Gastrocnemius medialis (tissue), 4 donors: ENCODE measurements around the gene NPNT.

Experiments used
- CTCF ChIP-seq, 5 experiments: fragments of 450-650 bp in 3 of 5; fragments of 200-600 bp in 2 of 5; sonication (generic) in 2 of 5; IDR thresholded peaks in 4 of 5; conservative IDR thresholded peaks in 1 of 5; 1 replicate in 4 of 5; 2 replicates in 1 of 5; pipeline ENCODE4 v1.5.1; 2016 to 2019; ENCODE audit warnings: antibody characterized with exemption in 5 of 5, mild to moderate bottlenecking in 3 of 5, moderate library complexity in 3 of 5
- POLR2A ChIP-seq, 2 donors: fragments of 450-650 bp; IDR thresholded peaks; one replicate each; pipeline ENCODE4 v1.6.1; 2017; ENCODE audit warnings: antibody characterized with exemption in 2 of 2, mild to moderate bottlenecking in 2 of 2, moderate library complexity in 2 of 2

GRCh38 chr4:105990933-105991332 lies 95.7 kb downstream of the NPNT start:
- TF ChIP-seq CTCF (IDR thresholded peaks at IDR 0.05 in 4 of 5, conservative IDR thresholded peaks at IDR 0.05 in 1 of 5): no peak
- no peak for TF ChIP-seq POLR2A (IDR thresholded peaks at IDR 0.05)
